NCI-H2196 (cell line): ENCODE data around the gene WNK2.
"Not testable (repeated sequence)": the region's sequence is repeated elsewhere in the genome, so short reads cannot be mapped to it uniquely, and the experiment has no call there.

ENCODE experiments used
- DNase-seq: peaks from one replicate; lab custom pipeline; 2025; ENCODE audit not compliant: unreplicated experiment; lab: John Stamatoyannopoulos, UW

The WNK2 gene

DNA sequence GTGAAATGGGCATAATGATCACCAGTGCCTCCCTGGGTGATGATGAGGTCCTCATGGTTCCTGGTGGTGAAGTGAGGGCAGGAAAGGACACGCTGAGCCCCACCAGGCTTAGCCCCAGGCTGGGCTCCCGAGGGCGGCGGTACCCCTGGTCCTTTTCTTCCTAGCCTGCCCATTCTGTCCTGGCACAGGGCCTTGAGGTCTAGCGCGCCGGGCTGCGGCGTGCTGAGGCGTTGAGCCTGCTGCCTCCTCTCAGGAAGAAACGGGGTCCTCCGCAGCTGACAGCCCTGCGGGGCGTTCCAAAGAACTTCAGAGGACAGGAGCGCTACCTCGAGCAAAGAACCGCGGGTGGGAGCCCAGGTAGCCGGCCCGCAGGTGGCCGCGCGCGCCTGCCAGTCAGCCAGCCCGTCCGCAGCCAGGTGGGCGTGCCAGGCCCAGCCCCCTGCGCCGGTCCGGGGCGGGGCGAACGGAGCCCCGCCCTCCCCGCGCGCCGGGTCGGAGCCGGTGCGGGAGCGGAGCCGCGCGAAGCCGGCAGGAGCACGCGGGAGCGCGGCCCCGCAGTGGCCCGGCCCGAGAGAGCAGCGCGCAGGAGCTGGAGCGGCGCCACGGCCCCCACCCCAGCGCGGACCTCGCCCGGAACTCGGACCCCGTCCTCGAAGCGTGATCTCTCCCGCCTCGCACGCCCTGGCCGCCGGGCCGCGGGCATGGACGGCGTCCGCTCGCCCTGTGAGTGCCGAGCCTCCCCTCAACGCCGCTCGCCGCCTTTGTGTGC lies at the start of gene WNK2:
WNK2 (plus strand) TSS at position 477 of the 769 bp plus-strand sequence. CDS start 791 bp downstream, outside the sequence.
- peak; percentile 64 for DNase-seq

DNA sequence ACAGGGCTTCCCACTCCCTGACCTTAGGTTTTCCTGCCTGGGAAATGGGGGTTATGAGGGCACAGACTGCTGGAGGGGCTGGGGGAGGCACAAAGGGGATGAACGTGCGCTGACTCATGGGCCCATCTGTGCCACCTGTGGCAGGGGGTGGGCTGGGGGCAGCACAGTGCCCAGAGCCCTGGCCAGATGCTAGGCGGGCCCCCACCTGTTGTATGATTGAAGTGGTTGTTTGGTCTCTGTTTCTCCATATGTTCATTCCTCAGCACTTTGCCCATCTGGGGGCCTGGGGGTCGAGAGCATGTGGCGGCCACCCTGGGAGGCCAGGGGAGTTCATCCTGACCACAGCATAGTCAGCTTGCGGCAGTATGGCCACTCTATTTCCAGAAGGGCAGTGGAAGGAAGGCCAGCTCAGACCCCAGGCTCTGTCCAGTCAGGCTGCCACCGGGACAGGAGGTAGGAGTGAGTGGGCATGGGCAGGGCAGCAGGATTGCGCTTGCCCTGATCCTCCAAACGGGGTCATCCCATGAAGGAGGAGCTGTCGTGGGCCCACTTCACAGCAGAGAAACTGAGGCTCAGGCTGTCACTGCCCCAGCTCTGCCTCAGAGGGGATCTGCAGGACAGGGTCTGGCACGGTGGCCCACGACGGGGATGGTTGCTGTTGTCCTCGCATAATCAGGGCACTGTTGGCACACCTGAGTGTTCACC lies 49.0 kb upstream of the WNK2 start:
- DNase-seq = no peak

DNA sequence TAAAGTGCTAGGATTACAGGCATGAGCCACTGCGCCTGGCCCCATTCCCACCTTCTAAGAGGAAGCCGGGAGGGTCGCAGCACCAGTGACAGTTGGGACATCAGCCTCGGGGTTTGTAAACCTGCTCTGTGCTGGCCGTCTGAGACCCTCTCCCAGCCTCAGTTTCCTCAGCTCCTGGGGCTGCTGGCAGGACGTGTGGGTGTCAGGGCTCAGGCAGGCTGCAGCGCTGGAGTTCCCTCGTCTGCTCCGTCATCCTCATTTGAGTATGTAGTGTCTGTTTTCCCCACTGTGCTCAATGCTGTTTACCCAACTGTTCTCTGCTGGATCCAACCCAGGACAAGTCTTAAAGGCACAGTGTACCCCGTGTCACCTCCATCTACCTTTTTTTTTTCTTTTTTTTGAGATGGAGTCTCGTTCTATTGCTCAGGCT lies 47.9 kb upstream of the WNK2 start:
- DNase-seq = peak; percentile 72

- no peak for DNase-seq
Measured at GRCh38 chr9:93137362-93137761, 46.6 kb upstream of the WNK2 start.

- no peak for DNase-seq
Measured at GRCh38 chr9:93138171-93138764, 45.7 kb upstream of the WNK2 start.

GRCh38 chr9:93139365-93140182 lies 44.4 kb upstream of the WNK2 start:
- DNase-seq = no peak

- no peak for DNase-seq
Measured at GRCh38 chr9:93141771-93142483, 42.0 kb upstream of the WNK2 start.

GRCh38 chr9:93143830-93144530 lies 40.0 kb upstream of the WNK2 start:
- DNase-seq = peak; percentile 67

GRCh38 chr9:93146696-93147095 lies 37.2 kb upstream of the WNK2 start:
- not testable (repeated sequence) for DNase-seq

DNA sequence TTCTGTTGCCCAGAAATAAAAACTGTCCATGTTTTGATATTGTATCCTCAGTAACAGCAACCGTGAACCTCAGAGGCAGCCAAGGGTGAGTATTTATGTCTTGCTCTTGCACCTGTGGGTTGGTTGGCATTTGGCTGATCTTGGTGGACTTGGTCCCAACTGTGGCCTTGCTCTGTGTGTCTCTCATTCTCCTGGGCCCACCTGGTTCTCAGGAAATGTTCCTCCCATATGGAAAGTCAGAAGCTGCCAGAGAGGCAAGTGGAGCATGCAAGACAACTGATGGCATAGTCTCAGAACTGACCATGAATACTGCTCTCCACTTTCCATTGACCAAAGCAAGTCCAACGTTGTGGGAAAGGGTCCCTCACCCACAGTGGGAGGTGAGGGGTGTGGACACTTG lies 36.3 kb upstream of the WNK2 start:
- no peak for DNase-seq

GRCh38 chr9:93148721-93149120 lies 35.2 kb upstream of the WNK2 start:
- DNase-seq = no peak

- DNase-seq = no peak
Measured at GRCh38 chr9:93149361-93149760, 34.6 kb upstream of the WNK2 start.

DNA sequence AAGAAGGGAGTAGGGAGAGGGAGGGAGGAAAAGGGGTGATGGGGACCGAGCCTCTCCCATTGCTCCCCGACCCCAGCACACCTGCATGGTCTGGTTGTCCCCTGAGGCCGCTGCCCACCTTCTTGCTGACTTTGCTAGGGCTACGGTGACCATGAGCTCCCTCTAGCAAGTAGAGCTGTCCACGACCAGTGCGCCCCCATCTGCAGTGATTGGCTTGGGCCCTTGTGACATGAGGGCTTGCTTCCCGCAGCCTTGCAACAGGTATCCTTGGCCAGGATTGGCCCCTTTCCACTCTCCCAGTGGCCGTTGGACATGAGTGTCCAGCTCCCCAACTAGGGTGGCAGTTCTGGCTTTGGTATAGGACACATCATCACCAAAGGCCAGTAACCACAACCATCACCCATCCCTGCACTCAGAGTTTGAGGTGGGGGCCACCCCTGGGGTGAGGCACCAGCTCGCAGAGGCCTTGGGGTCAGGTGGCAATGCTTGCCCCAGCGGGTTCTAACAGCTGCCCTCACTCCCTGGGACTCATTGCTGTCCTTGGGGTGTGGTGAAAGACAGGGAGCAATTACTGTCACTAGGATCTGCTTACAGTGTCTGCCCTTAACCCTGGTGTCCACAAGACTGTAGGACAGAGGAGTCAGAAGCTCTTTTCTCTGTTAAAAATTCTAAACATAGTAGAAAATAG lies 32.7 kb upstream of the WNK2 start:
- DNase-seq = no peak

DNA sequence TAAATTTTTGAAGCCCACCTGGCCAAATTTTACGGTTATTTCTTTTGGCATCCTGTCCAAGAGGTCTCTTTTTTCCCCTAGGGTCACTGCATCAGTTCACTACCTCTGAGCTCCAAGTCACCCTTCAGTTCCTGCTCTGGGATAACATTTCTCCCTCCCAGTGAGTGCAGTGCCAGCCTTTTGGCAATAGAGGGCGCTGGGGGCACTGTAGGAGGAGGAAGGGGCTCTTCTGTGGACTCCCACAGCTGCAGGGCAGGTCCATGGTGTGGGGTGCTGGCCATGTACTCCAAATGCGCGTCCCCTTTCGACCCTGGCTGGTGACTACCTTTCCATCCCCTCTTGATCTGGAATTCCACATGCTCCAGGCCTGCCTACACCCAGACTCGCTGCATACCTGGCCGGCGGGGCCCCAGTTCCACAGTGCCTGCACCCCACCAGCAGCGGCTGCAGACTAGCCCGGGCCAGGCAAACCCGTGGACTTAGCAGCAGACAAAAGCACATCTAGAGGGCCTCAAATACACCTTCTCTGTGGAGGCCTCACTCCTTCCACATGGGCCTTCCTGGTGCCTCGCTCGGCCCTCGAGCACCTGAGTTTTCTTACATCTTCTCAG lies 29.5 kb upstream of the WNK2 start:
- DNase-seq = peak; percentile 59

DNA sequence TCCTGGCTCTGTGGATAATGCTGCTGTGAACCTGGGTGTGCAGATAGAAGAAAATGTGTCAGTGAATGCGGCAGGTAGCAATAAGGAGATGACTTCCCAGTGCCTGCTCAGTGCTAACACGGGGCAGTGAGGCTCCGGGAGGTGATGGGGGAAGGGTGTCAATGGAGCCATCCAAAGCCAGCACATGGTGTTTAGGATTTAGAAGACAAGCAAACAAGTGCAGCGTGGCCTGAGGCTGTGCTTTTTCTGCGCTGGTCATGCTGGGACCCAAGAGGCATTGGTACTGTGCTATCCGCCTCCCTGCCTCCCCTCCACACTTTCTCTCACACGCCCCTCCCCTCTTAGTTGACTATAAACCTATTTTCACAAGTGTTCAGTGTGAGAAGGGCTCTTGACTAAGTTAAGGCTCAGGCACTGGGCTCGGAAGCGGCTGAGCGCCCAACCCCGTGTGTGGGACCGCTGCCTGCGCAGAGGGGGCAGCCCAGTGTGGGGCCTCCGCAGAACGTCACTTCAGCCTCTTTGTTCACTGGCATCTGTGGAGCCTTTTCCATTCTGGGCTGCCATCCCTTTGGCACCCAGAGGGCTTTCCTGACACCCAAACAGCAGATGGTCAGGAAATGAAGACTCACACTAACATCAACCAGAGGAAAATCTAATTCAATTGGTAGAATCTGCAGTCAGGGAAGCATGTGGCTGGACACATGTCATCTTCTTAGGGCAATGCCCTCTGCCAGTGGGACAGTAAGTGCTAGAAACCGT lies 28.0 kb upstream of the WNK2 start:
- no peak for DNase-seq

GRCh38 chr9:93156475-93157008 lies 27.4 kb upstream of the WNK2 start:
- DNase-seq = no peak

GRCh38 chr9:93159601-93160471 lies 24.1 kb upstream of the WNK2 start:
- peak; percentile 86 for DNase-seq
